Lung microvascular endothelial cell (primary cell): ENCODE results near the gene CIDEA. TPM values are rescaled to one million over a fixed set of nuclear protein-coding genes. Genes with fewer than 3 reads are reported as not detected.
A peak's percentile ranks its signal among the peaks of the same experiment; 100 is the strongest.

Source experiments
- DNase-seq, 2 donors: peaks; one replicate each; pipeline versions ENCODE4 v3.0.0 to v3.0.0-alpha.2; 2010; ENCODE audit warnings: low read depth in 2 of 2
- total RNA-seq: library from RNA; depleted of rRNA; stranded (reverse); fragments of >200 nt; gene quantifications from 2 replicates; pipeline ENCODE4 v1.2.1, GENCODE V29; 2014

The CIDEA gene
- total RNA-seq, 1 donor from 2014 or later: not detected

DNA sequence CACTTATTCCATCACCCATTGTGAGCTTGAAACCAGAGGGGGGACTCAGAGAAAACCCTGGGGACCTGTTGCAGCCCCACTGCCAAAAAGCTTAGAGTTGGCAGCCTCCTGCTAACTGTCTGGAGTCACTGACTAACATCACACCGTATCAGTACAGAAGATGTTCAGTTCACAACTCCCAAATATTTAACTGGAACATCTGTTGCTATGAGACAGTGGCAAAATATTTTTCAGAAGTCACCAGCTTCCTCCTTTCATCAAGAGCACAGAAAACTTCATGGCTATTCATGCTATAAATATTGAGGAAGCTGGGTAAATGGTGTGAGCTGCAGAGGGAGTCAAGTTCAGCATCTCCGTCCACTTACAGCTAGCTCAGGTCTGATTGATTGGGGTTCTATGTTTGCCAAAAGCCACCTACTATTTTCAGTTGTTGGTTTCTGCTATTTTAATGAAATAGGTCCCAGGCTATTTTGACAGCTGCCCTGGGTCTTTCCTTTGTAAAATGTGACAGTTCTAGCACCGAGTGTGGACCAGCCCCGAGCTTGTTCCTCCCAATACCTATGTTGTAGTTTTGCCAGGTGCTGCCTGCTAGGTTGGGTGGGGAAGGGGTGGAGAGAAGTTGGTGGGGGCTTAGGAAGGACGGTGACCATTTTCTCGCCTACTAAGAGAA is 63.6 kb downstream of the CIDEA start:
- DNase-seq: peak; percentile 64 to 68

DNA sequence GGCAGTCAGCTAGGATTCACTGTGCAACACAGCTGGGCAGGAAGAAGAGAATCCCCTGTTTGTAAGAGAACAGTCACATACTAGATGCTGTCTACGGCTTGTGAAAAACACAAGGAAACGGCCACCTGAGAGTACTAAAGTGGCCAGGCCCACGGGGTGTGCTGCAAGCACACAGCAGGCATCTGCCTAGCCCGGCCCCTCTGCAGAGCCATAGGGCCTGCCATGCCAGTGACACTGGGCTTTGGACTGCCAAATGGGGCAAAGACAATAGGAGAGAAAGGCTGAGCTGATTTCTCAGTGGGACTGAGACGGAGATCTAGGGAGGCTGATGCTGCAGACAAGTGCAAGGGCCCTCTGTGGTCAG is 64.2 kb downstream of the CIDEA start:
- DNase-seq: peak in 1 of 2 donors; percentile 29

DNA sequence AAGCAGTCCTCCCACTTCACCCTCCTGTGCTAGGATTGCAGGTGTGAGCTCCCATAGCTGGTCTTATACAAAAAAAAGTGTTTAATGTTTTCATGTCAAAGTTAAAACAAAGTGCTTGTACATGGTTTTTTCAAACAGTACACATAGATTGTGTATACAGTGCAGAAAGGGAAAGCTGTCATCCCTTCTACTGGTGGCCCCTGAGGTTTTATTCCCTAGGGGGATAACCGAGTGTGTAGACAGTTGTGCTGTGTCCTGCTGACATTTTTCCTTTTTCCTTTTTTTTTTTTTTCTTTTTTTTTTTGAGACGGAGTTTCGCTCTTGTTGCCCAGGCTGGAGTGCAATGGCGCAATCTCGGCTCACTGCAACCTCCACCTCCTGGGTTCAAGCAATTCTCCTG is 64.7 kb downstream of the CIDEA start:
- no peak for DNase-seq

DNA sequence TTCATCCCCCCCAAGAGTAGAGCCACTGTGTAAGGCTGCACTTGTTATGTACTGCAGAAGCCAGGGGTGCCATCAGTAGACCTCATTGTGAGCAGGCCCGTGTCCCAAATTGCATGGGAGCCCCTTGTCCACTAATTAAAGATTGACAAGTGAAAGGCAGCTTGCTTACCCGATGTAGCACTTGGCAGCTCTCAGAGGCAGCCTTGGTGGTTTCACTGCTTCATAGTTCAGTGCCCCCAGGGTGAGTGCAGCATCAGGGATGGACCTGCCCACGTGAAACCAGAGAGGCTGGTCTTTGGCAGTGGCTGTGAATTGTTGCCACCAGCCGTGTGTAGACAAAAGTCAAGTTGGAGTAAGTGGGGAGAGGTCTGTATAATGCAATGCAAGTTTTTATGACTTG is 67.2 kb downstream of the CIDEA start:
- DNase-seq: no peak

DNA sequence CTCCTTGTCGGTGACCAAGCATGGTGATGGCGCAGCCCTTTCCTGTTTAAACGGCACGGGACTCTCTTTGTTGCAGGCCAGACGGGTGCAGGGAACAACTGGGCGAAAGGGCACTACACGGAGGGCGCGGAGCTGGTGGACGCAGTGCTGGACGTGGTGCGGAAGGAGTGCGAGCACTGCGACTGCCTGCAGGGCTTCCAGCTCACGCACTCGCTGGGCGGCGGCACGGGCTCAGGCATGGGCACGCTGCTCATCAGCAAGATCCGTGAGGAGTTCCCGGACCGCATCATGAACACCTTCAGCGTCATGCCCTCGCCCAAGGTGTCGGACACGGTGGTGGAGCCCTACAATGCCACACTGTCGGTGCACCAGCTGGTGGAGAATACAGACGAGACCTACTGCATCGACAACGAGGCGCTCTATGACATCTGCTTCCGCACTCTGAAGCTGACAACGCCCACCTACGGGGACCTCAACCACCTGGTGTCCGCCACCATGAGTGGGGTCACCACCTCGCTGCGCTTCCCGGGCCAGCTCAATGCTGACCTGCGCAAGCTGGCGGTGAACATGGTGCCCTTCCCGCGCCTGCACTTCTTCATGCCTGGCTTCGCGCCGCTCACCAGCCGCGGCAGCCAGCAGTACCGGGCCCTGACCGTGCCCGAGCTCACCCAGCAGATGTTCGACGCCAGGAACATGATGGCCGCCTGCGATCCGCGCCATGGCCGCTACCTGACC is 71.0 kb downstream of the CIDEA start:
- DNase-seq: no peak

DNA sequence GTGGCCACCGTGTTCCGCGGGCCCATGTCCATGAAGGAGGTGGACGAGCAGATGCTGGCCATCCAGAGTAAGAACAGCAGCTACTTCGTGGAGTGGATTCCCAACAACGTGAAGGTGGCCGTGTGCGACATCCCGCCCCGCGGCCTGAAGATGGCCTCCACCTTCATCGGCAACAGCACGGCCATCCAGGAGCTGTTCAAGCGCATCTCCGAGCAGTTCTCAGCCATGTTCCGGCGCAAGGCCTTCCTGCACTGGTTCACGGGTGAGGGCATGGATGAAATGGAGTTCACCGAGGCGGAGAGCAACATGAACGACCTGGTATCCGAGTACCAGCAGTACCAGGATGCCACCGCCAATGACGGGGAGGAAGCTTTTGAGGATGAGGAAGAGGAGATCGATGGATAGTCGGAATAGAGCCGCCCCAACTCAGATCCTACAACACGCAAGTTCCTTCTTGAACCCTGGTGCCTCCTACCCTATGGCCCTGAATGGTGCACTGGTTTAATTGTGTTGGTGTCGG is 71.6 kb downstream of the CIDEA start:
- no peak for DNase-seq

DNA sequence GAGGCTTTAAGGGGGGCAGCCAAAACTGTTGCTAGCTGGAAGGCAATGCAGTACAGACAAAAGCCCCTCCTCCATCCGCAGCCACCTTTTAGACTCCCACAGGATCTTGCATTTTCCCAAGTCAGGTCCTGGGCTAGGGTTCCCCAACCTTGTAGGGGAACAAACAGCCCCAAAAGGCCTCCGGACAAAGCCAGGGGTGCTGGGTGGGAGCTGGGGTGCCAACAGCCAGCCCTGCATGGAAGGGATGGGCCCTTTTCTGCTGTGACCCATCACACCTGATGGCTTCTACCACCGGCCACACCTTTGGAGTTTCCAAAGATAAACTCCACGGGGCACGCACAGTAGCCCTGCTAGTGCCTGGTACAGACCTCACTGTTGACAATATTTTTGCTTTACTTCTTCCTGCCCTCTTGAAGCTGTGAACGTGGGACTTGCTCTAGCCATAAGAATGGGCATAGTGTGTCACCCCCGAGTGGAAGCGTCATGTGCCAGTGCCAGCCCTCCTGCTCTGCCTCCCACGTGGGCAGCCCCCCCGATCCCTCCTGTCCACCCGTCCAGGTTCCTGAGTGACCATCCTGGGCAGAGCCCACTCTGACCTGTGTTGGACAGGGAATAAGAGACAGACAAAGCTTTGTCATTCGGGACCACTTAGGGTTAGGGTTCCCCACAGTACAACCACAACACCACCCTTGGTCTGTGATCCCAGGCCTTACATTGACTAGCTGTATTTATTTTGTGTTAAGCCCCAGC is 72.7 kb downstream of the CIDEA start:
- DNase-seq: no peak

Other genes with a start within 250 kb of the CIDEA start
- gene ANKRD62, start 160.5 kb upstream of the CIDEA start, total RNA-seq: not detected in 2 replicates
- 832 and 861 TPM in 2 replicates for gene TUBB6, start 53.9 kb downstream of the CIDEA start, total RNA-seq
- gene AFG3L2, start 122.9 kb downstream of the CIDEA start, total RNA-seq: 29.4 and 31.7 TPM in 2 replicates
- 0.79 and 0.87 TPM in 2 replicates for gene PRELID3A, start 153.6 kb downstream of the CIDEA start, total RNA-seq